Right atrium auricular region (tissue), 2 donors: Measurements from ENCODE around the gene COL8A2. TPM values are rescaled to one million over a fixed set of nuclear protein-coding genes. Genes with fewer than 3 reads are reported as not detected.

Experiments used
- DNase-seq: peaks from one replicate; pipeline ENCODE4 v3.0.0-alpha.2; 2019; ENCODE audit warnings: low spot score
- H3K27ac ChIP-seq, 2 donors: fragments of 200-600 bp; sonication (generic); 1 replicate in 1 of 2; 2 replicates in 1 of 2; pipeline ENCODE4 v1.5.1; 2016 to 2019
- H3K27me3 ChIP-seq, 2 donors: fragments of 200-600 bp; sonication (generic); one replicate each; pipeline versions ENCODE4 v1.5.1 to v1.6.0; 2017 to 2019
- H3K36me3 ChIP-seq: fragments of 200-600 bp; sonication (generic); one replicate; pipeline ENCODE4 v1.5.1; 2016
- H3K4me1 ChIP-seq, 2 donors: fragments of 200-600 bp; sonication (generic); one replicate each; pipeline versions ENCODE4 v1.5.1 to v1.6.0; 2017 to 2019
- H3K4me3 ChIP-seq, 2 donors: fragments of 200-600 bp; sonication (generic); 1 replicate in 1 of 2; 2 replicates in 1 of 2; pipeline ENCODE4 v1.5.1; 2017 to 2019; ENCODE audit warnings: mild to moderate bottlenecking in 1 of 2, moderate library complexity in 1 of 2
- H3K9me3 ChIP-seq, 2 donors: fragments of 200-600 bp; sonication (generic); one replicate each; pipeline ENCODE4 v1.5.1; 2019
- total RNA-seq, 2 donors: library from RNA; depleted of rRNA; stranded (reverse); fragments of >200 nt; gene quantifications; one replicate each; pipeline ENCODE4 v1.1.0, GENCODE V29; 2016
- TF ChIP-seq, protein P1 (sequence below), 2 donors: fragments of 200-600 bp; sonication (generic); IDR thresholded peaks; one replicate each; pipeline ENCODE4 v1.5.1; 2019; ENCODE audit warnings: antibody characterized with exemption in 2 of 2

Gene COL8A2
- total RNA-seq, 2 donors from 2014 or later: 3.5 to 4.5 TPM

DNA sequence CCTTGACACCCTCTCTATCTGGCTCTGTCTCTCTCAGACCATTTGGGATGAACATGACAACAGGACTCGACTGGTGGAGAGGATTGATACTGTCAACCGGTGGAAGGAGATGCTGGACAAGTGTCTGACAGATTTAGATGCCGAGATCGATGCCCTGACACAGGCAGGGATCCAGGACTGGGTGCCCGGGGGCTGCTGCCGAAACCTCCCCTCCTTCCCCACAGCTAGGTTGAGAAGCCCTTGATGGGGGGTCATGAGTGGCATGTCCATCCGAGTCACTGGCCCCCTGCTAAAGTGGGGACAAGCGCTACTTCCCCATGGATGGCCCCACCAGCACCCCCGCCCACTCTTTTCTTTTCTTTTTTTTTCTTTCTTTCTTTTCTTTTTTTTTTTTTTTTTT is 39.9 kb downstream of the COL8A2 start:
- H3K27ac ChIP-seq: no peak overlapping the region
- TF ChIP-seq, protein P1, sequence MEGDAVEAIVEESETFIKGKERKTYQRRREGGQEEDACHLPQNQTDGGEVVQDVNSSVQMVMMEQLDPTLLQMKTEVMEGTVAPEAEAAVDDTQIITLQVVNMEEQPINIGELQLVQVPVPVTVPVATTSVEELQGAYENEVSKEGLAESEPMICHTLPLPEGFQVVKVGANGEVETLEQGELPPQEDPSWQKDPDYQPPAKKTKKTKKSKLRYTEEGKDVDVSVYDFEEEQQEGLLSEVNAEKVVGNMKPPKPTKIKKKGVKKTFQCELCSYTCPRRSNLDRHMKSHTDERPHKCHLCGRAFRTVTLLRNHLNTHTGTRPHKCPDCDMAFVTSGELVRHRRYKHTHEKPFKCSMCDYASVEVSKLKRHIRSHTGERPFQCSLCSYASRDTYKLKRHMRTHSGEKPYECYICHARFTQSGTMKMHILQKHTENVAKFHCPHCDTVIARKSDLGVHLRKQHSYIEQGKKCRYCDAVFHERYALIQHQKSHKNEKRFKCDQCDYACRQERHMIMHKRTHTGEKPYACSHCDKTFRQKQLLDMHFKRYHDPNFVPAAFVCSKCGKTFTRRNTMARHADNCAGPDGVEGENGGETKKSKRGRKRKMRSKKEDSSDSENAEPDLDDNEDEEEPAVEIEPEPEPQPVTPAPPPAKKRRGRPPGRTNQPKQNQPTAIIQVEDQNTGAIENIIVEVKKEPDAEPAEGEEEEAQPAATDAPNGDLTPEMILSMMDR (IDR thresholded peaks at IDR 0.05): no peak
- no peaks in the 10 kb centered on the region for H3K36me3 ChIP-seq
- no peak overlapping the region for H3K4me3 ChIP-seq
- H3K4me1 ChIP-seq: peaks cover 0 to 32% of the 10 kb centered on the region in 2 donors
- DNase-seq: peak; percentile 36
- H3K27me3 ChIP-seq: no peaks in the 10 kb centered on the region
- H3K9me3 ChIP-seq: no peaks in the 10 kb centered on the region

DNA sequence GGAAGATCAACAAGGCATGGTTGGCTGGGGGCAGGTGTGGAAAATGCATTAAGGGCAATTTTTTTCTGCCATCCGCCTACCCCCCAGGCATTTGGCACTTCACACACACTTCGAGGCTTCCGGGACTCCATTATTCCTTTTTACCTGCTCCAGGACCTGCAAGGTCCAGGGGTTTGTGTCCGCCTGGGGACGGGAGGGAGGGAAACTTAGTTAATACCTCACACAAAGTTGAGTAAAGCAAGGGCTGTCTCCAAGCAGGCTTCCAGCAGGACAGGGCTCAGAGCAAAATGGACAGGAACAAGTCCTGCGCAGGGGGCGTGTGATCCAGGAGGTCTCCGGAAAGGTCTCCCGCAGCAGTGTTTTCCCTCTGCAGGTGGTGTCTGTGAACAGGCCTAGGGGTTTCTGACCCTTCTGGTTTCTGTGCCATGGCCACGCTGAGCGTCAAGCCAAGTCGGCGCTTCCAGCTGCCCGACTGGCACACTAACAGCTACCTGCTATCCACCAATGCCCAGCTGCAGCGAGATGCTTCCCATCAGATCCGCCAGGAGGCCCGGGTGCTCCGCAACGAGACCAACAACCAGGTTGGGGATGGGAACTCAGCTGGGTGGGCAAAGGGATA is 40.4 kb downstream of the COL8A2 start:
- no peak overlapping the region for H3K27ac ChIP-seq
- peak; percentile 57 for DNase-seq
- H3K4me3 ChIP-seq: peak overlapping the region; percentile 46 to 58
- no peaks in the 10 kb centered on the region for H3K27me3 ChIP-seq
- TF ChIP-seq, protein P1 (IDR thresholded peaks at IDR 0.05): no peak
- no peaks in the 10 kb centered on the region for H3K36me3 ChIP-seq
- H3K9me3 ChIP-seq: no peaks in the 10 kb centered on the region
- peaks cover 0 to 27% of the 10 kb centered on the region in 2 donors for H3K4me1 ChIP-seq

DNA sequence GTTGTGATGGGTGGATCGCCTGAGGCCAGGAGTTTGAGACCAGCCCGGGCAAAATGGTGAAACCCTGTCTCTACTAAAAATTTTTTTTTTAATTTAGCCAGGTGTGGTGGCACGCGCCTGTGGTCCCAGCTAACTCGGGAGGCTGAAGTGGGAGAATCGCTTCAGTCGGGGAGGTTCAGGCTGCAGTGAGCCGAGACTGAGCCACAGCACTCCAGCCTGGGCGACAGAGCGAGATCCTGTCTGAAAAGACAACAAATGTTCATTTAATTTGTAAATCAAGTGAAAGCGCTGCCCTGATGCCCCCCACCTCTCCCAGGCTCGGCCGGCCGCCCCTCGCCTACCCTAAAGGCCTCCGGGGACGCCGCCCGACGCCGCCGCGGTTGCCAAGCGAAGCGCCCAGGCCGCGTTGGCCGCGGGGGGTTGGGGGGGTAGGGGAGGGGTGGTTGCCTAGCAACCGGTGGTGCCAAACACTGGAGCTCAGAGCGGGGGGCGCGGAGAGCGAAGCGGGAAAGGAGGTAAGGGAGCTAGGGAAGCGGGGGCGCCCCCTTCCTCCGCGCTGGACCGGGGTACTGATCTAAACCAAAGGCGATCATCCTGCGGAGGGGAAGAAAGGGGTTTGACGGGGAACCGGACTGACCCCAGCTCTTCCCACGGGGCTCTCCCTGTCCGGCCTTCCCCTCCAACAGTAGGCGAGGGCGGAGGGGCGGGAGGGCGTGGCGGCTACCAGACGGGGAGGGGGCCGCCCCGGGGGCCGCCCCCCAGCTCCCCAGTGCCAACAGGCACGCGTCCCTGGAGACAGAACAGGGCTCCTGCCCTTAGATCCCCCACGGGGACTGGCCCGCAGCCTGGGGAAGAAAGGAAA is 41.2 kb downstream of the COL8A2 start, which contains the start of gene TEKT2:
Gene TEKT2, plus strand, starts transcription at position 460 of the 862 bp plus-strand sequence. CDS start 828 bp downstream, outside the sequence.
- no peaks in the 10 kb centered on the region for H3K9me3 ChIP-seq
- TF ChIP-seq, protein P1 (IDR thresholded peaks at IDR 0.05): no peak
- peaks cover 0 to 22% of the 10 kb centered on the region in 2 donors for H3K4me1 ChIP-seq
- H3K36me3 ChIP-seq: no peaks in the 10 kb centered on the region
- H3K27ac ChIP-seq: no peak within 1 kb of the TSS
- DNase-seq: peak; percentile 57
- H3K4me3 ChIP-seq: peak within 1 kb of the TSS; percentile 46 to 58
- no peaks in the 10 kb centered on the region for H3K27me3 ChIP-seq

DNA sequence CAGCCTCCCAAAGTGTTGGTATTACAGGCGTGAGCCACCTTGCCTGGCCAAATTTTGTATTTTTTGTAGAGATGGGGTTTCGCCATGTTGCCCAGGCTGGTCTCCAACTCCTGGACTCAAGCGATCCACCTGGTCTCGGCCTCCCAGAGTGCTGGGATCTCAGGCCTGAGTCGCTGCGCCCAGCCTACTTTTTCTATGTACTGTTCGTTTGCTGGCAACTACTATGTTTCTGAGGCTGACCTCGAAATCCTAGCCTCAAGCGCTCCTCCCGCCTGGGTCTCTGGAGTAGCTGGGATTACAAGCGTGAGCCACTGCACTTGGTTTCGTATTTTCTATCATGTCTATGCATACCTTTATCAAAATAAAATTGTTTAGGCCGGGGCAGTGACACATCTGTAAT is 41.8 kb downstream of the COL8A2 start:
- Histone ChIP-seq H3K36me3 (no peaks in the 10 kb centered on the region), H3K27ac (no peak overlapping the region), H3K27me3 (no peaks in the 10 kb centered on the region), H3K4me3 (no peak overlapping the region), H3K9me3 (no peaks in the 10 kb centered on the region), H3K4me1 (peaks cover 0 to 18% of the 10 kb centered on the region in 2 donors)
- TF ChIP-seq, protein P1 (IDR thresholded peaks at IDR 0.05): no peak
- peak; percentile 52 for DNase-seq

DNA sequence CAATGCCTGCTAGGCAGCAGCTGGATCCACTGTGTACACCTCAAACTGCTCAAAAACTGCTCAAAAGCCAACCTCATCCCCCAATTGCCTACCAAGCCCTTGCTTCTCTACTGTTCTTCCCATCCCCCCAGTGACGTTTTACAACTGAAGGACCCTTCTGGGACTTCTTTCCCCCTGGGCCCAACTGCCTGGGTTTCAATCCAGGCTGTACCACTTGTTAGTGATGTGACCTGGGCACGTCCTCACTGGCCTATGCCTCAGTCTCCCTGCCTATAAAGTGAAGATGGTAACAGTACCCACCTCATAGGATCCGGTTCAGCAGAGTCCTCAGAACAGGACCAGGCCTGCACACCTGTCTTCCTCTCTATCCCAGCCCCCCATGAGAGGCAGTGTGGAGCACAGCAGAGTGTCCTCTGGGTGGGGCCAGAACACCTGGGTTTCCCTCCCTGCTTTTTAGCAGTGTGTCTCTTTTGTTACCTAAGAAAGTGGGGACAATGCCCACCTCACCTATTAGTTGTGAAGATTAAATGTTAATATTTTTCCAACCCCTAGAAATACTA is 43.0 kb downstream of the COL8A2 start:
- DNase-seq: peak; percentile 54
- TF ChIP-seq, protein P1 (IDR thresholded peaks at IDR 0.05): no peak
- H3K27me3 ChIP-seq: no peaks in the 10 kb centered on the region

More for the DNA sequence above, 43.0 kb downstream of the COL8A2 start:
- no peak overlapping the region for H3K27ac ChIP-seq
- H3K4me1 ChIP-seq: peaks cover 0 to 14% of the 10 kb centered on the region in 2 donors
- H3K9me3 ChIP-seq: no peaks in the 10 kb centered on the region
- no peak overlapping the region for H3K4me3 ChIP-seq
- H3K36me3 ChIP-seq: no peaks in the 10 kb centered on the region
